Measurements from ENCODE around the gene TCP10L. TPM values are rescaled to one million over a fixed set of nuclear protein-coding genes. Genes with fewer than 3 reads are reported as not detected.

The TCP10L gene
- total RNA-seq, 2 experiments from 2014 or later = 0.34 to 0.41 TPM

DNA sequence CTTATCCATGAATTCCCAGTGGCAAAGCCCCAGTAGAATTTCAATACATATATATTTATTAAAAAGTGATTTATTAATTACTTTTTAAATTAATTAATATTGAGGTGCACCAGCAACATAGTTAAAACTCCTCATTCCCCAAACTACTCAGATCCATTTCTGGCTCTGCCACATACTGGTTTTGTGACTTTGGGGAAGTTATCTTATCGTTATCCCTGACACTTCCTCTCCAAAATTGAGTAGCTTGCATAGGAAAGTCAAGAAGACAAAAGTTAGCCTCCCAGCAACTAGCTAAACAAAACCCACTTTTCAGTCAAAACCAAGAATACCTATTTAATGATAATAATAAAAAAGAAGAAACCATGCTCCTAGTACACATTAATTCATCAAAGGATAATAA, 35.9 kb downstream of the TCP10L start:
- intact Hi-C loops (cut with DNase I, micrococcal nuclease) = no loop called here
- Histone ChIP-seq H3K27me3 (ENCODE audit: control insufficient read depth in 1 of 2, insufficient read depth in 2 of 2, low read length in 2 of 2) (no peaks in the 10 kb centered on the region), H3K4me1 (ENCODE audit: insufficient read depth, low read length) (no peaks in the 10 kb centered on the region), H3K9me3 (ENCODE audit: control insufficient read depth in 1 of 2, insufficient read depth in 1 of 2, low read length in 2 of 2) (no peaks in the 10 kb centered on the region), H3K36me3 (ENCODE audit: insufficient read depth, low read length) (no peaks in the 10 kb centered on the region), H3K27ac (ENCODE audit: low read depth in 1 of 2, low read length in 2 of 2) (no peak overlapping the region), H3K4me3 (ENCODE audit: low read length) (no peak overlapping the region)
- TF ChIP-seq, protein P1, sequence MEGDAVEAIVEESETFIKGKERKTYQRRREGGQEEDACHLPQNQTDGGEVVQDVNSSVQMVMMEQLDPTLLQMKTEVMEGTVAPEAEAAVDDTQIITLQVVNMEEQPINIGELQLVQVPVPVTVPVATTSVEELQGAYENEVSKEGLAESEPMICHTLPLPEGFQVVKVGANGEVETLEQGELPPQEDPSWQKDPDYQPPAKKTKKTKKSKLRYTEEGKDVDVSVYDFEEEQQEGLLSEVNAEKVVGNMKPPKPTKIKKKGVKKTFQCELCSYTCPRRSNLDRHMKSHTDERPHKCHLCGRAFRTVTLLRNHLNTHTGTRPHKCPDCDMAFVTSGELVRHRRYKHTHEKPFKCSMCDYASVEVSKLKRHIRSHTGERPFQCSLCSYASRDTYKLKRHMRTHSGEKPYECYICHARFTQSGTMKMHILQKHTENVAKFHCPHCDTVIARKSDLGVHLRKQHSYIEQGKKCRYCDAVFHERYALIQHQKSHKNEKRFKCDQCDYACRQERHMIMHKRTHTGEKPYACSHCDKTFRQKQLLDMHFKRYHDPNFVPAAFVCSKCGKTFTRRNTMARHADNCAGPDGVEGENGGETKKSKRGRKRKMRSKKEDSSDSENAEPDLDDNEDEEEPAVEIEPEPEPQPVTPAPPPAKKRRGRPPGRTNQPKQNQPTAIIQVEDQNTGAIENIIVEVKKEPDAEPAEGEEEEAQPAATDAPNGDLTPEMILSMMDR (IDR thresholded peaks at IDR 0.05) = no peak
- Mint-ChIP-seq H3K27me3 (no peaks in the 10 kb centered on the region), H3K36me3 (ENCODE audit: low read depth) (no peaks in the 10 kb centered on the region), H3K9me3 (no peaks in the 10 kb centered on the region), H3K4me3 (no peak overlapping the region), H3K27ac (no peak overlapping the region), H3K4me1 (ENCODE audit: low read depth) (no peaks in the 10 kb centered on the region)
- ChIA-PET POLR2A (no interaction called here), CTCF (no interaction called here)
- DNase-seq (no peak), ATAC-seq (ENCODE audit: poor library complexity) (no peak)

DNA sequence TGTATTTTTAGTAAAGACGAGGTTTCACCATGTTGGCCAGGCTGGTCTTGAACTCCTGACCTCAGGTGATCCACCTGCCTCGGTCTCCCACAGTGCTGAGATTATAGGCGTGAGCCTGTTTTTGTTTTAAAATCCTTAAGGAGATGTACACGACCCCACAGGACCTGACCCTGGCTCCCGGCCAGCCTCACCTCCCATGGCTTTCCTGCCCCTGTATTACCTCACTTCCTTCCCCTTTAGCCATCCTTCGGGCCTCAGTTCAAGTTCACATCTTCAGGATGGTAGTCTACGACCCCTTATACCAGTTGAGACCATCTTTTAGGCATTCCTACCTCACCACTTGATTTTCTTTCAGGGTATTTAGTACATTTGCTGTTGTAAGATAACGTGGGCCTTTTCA, 36.3 kb downstream of the TCP10L start:
- ChIA-PET CTCF (no interaction called here), POLR2A (no interaction called here)
- H3K27ac ChIP-seq (ENCODE audit: low read depth in 1 of 2, low read length in 2 of 2) = no peak overlapping the region
- intact Hi-C loops (cut with DNase I, micrococcal nuclease) = no loop called here
- TF ChIP-seq, protein P1 (IDR thresholded peaks at IDR 0.05) = no peak
- no peaks in the 10 kb centered on the region for H3K9me3 ChIP-seq (ENCODE audit: control insufficient read depth in 1 of 2, insufficient read depth in 1 of 2, low read length in 2 of 2)
- H3K36me3 Mint-ChIP-seq (ENCODE audit: low read depth) = no peaks in the 10 kb centered on the region
- no peak for DNase-seq
- no peak overlapping the region for H3K4me3 Mint-ChIP-seq
- ATAC-seq (ENCODE audit: poor library complexity) = no peak
- no peak overlapping the region for H3K4me3 ChIP-seq (ENCODE audit: low read length)
- no peaks in the 10 kb centered on the region for H3K4me1 ChIP-seq (ENCODE audit: insufficient read depth, low read length)
- no peaks in the 10 kb centered on the region for H3K36me3 ChIP-seq (ENCODE audit: insufficient read depth, low read length)
- no peaks in the 10 kb centered on the region for H3K27me3 Mint-ChIP-seq
- H3K27me3 ChIP-seq (ENCODE audit: control insufficient read depth in 1 of 2, insufficient read depth in 2 of 2, low read length in 2 of 2) = no peaks in the 10 kb centered on the region
- no peak overlapping the region for H3K27ac Mint-ChIP-seq
- H3K4me1 Mint-ChIP-seq (ENCODE audit: low read depth) = no peaks in the 10 kb centered on the region
- no peaks in the 10 kb centered on the region for H3K9me3 Mint-ChIP-seq

DNA sequence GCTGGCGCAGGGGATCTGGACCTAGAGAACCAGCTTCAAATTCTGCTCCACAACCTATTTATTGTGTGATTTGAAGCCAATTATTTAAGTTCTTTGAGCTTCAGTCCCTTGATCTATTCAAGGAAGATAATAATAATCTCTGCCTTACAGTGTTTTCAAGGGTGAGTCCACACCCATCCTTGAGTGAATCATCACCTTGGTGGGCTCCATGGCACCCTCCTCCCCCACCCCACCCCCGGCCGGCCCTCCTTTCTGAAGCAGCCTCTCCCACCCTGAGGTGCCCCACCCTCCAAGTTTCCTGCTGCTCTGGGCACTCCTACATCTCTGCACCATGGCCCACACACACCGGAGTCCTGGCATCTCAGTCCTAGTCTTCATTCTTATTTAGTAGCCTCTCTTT, 38.3 kb downstream of the TCP10L start:
- POLR2A ChIA-PET = no interaction called here
- CTCF ChIA-PET = no interaction called here
- H3K9me3 Mint-ChIP-seq = no peaks in the 10 kb centered on the region

More for the DNA sequence above, 38.3 kb downstream of the TCP10L start:
- no peak for ATAC-seq (ENCODE audit: poor library complexity)
- no peak overlapping the region for H3K4me3 ChIP-seq (ENCODE audit: low read length)
- no peaks in the 10 kb centered on the region for H3K27me3 ChIP-seq (ENCODE audit: control insufficient read depth in 1 of 2, insufficient read depth in 2 of 2, low read length in 2 of 2)
- intact Hi-C loops (cut with DNase I, micrococcal nuclease) = no loop called here
- no peaks in the 10 kb centered on the region for H3K4me1 ChIP-seq (ENCODE audit: insufficient read depth, low read length)
- H3K9me3 ChIP-seq (ENCODE audit: control insufficient read depth in 1 of 2, insufficient read depth in 1 of 2, low read length in 2 of 2) = no peaks in the 10 kb centered on the region
- no peaks in the 10 kb centered on the region for H3K27me3 Mint-ChIP-seq
- H3K4me3 Mint-ChIP-seq = no peak overlapping the region
- no peak overlapping the region for H3K27ac ChIP-seq (ENCODE audit: low read depth in 1 of 2, low read length in 2 of 2)
- no peak overlapping the region for H3K27ac Mint-ChIP-seq
- TF ChIP-seq, protein P1 (IDR thresholded peaks at IDR 0.05) = no peak
- no peaks in the 10 kb centered on the region for H3K36me3 ChIP-seq (ENCODE audit: insufficient read depth, low read length)
- no peaks in the 10 kb centered on the region for H3K4me1 Mint-ChIP-seq (ENCODE audit: low read depth)
- DNase-seq = no peak
- H3K36me3 Mint-ChIP-seq (ENCODE audit: low read depth) = no peaks in the 10 kb centered on the region

All from CD4-positive, alpha-beta T cell (primary cell).